ENCODE results near the gene RIPK1. TPM values are rescaled to one million over a fixed set of nuclear protein-coding genes. Genes with fewer than 3 reads are reported as not detected.

RIPK1 gene
- total and polyA plus RNA-seq, 4 donors = 12.1 to 24.1 (median 19.7) TPM

DNA sequence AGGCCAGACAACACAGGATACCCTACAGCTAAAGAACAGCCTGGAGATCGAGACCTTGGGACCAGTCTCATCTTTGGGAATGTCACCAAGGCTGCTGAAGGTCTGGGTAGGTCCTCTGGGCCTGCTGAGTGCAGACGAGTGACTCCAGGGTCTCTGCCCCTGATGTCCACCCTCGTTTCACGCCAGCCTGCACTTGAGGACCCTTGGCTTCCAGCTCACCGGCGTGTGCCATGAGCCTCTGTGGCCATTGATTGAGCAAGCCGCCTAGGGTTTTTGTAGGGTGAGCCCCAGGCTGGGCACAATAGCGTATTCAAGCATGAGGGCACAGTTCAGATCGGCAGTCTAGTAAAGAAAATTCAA is 54.5 kb downstream of the RIPK1 start:
- Histone ChIP-seq H3K27me3 (ENCODE audit: control insufficient read depth in 3 of 3, insufficient read depth in 3 of 3, low read length in 2 of 3) (no peaks in the 10 kb centered on the region), H3K27ac (ENCODE audit: low read depth in 1 of 2, low read length in 1 of 2) (no peak overlapping the region), H3K4me3 (no peak overlapping the region), H3K9me3 (ENCODE audit: control insufficient read depth in 4 of 4, insufficient read depth in 3 of 4, low read length in 3 of 4) (no peaks in the 10 kb centered on the region), H3K4me1 (ENCODE audit: control insufficient read depth in 5 of 5, insufficient read depth in 5 of 5, low read length in 5 of 5) (peaks cover 0 to 13% (median 3%) of the 10 kb centered on the region in 5 donors), H3K36me3 (ENCODE audit: control insufficient read depth in 4 of 4, insufficient read depth in 4 of 4, low read length in 4 of 4) (no peaks in the 10 kb centered on the region), H3K9ac (ENCODE audit: insufficient read depth in 1 of 2, low read length in 2 of 2) (no peak overlapping the region)
- DNase-seq = no peak
- no peak for TF ChIP-seq CTCF (IDR thresholded peaks at IDR 0.05; ENCODE audit: control extremely low read depth, extremely low read depth)
- ATAC-seq (ENCODE audit: insufficient read depth, low FRiP score) = no peak
- WGBS, 2 donors = 93 to 94% methylated on average over 9 of the region's 9 CpGs

DNA sequence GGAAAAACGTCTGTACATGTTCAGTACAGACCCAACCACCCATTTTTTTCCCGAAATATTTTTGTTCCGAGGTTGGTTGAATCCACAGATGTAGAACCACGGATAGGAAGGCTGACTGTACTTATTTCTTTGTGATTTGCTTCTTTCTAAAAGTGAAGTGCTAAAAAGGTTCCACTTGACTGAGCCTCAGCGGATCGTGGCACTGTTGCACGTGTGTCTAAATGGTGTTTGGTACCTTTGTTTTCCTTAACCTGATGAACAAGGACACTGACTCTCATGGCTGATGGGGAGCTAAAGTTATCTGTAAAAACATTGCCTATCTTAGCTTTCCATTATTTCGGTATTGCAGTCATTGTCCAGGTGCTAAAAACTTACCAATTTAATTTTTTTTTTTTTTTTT is 56.4 kb downstream of the RIPK1 start:
- ATAC-seq (ENCODE audit: insufficient read depth, low FRiP score) (no peak), DNase-seq (no peak)
- H3K4me1 ChIP-seq (ENCODE audit: control insufficient read depth in 5 of 5, insufficient read depth in 5 of 5, low read length in 5 of 5) = peaks cover 0 to 7% (median 0%) of the 10 kb centered on the region in 5 donors
- H3K36me3 ChIP-seq (ENCODE audit: control insufficient read depth in 4 of 4, insufficient read depth in 4 of 4, low read length in 4 of 4) = peaks cover 0 to 8% (median 2%) of the 10 kb centered on the region in 4 donors
- no peaks in the 10 kb centered on the region for H3K27me3 ChIP-seq (ENCODE audit: control insufficient read depth in 3 of 3, insufficient read depth in 3 of 3, low read length in 2 of 3)
- H3K27ac ChIP-seq (ENCODE audit: low read depth in 1 of 2, low read length in 1 of 2) = no peak overlapping the region
- H3K9ac ChIP-seq (ENCODE audit: insufficient read depth in 1 of 2, low read length in 2 of 2) = no peak overlapping the region
- 86 to 90% methylated on average over 8 of the region's 8 CpGs for WGBS, 2 donors
- TF ChIP-seq CTCF (IDR thresholded peaks at IDR 0.05; ENCODE audit: control extremely low read depth, extremely low read depth) = no peak
- no peaks in the 10 kb centered on the region for H3K9me3 ChIP-seq (ENCODE audit: control insufficient read depth in 4 of 4, insufficient read depth in 3 of 4, low read length in 3 of 4)
- no peak overlapping the region for H3K4me3 ChIP-seq

DNA sequence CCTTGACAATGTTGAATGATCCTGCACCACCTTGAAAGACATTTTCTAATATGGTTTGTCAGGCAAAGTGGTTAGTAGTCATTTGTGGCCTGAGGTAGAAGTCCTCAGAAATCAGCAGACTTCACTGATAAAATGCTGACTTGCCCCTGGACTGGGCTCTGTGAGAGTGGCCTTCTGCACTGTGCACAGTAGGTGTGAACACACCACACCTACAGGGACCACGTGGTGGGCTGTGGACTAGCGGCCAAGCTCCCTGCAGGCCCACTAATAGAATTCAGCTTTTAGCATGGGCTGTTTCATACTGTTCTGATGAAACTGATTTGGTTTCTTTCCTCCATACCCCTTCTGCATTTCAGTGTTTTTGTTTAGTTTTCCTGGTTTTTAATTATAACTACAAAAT is 57.5 kb downstream of the RIPK1 start:
- 45 to 46% methylated on average over 2 of the region's 2 CpGs for WGBS, 2 donors
- no peak overlapping the region for H3K27ac ChIP-seq (ENCODE audit: low read depth in 1 of 2, low read length in 1 of 2)
- no peak for TF ChIP-seq CTCF (IDR thresholded peaks at IDR 0.05; ENCODE audit: control extremely low read depth, extremely low read depth)
- ATAC-seq (ENCODE audit: insufficient read depth, low FRiP score) (no peak), DNase-seq (no peak)
- H3K9me3 ChIP-seq (ENCODE audit: control insufficient read depth in 4 of 4, insufficient read depth in 3 of 4, low read length in 3 of 4) = no peaks in the 10 kb centered on the region
- H3K4me3 ChIP-seq = no peak overlapping the region
- H3K36me3 ChIP-seq (ENCODE audit: control insufficient read depth in 4 of 4, insufficient read depth in 4 of 4, low read length in 4 of 4) = peaks cover 0 to 14% (median 8%) of the 10 kb centered on the region in 4 donors
- no peaks in the 10 kb centered on the region for H3K4me1 ChIP-seq (ENCODE audit: control insufficient read depth in 5 of 5, insufficient read depth in 5 of 5, low read length in 5 of 5)
- no peak overlapping the region for H3K9ac ChIP-seq (ENCODE audit: insufficient read depth in 1 of 2, low read length in 2 of 2)
- H3K27me3 ChIP-seq (ENCODE audit: control insufficient read depth in 3 of 3, insufficient read depth in 3 of 3, low read length in 2 of 3) = no peaks in the 10 kb centered on the region

Data from lung (tissue), 12 donors.